ENCODE data around the gene ELL2.

DNA sequence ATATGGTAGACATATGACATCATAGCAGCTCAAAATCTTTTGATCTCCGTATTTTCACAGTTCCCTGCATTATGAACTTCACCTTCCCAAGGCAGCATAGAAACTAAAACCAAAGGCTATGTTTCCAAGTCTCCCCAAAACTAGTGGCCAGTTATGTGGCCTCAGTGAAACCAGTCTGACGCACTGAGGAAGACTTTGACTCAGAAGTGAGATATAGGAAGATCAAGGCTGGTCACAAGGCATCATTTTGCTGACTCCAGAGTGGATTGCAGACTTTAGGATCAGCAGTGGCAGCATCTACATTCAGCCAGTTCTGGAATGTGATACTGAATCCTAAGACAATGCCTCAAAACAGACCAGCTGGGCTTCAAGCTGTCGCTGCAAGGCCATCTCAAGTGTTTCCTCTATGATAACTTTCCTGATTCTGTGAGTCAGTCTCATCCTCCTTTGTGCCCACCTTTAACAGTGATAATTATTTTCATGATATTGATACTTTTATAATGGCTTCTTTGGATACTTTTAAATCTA is 34.4 kb upstream of the ELL2 start:
- TF ChIP-seq, protein P1, sequence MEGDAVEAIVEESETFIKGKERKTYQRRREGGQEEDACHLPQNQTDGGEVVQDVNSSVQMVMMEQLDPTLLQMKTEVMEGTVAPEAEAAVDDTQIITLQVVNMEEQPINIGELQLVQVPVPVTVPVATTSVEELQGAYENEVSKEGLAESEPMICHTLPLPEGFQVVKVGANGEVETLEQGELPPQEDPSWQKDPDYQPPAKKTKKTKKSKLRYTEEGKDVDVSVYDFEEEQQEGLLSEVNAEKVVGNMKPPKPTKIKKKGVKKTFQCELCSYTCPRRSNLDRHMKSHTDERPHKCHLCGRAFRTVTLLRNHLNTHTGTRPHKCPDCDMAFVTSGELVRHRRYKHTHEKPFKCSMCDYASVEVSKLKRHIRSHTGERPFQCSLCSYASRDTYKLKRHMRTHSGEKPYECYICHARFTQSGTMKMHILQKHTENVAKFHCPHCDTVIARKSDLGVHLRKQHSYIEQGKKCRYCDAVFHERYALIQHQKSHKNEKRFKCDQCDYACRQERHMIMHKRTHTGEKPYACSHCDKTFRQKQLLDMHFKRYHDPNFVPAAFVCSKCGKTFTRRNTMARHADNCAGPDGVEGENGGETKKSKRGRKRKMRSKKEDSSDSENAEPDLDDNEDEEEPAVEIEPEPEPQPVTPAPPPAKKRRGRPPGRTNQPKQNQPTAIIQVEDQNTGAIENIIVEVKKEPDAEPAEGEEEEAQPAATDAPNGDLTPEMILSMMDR (IDR thresholded peaks at IDR 0.05; ENCODE audit: low read length) = no peak
- TF ChIP-seq EZH2 (optimal IDR thresholded peaks at IDR 0.05; ENCODE audit: low read depth, low read length) (no peak), EZH2phosphoT487 (IDR thresholded peaks at IDR 0.05; ENCODE audit: low read length) (no peak)
